ENCODE measurements around the gene FARS2.

- TF ChIP-seq CTCF (IDR thresholded peaks at IDR 0.05): no peak
- no peak for TF ChIP-seq POLR2AphosphoS5 (IDR thresholded peaks at IDR 0.05)
- no peak for TF ChIP-seq POLR2A (IDR thresholded peaks at IDR 0.05)
Observed at GRCh38 chr6:5606546-5606945, 345.2 kb downstream of the FARS2 start.
